ENCODE data around the gene OR2S2. TPM values are rescaled to one million over a fixed set of nuclear protein-coding genes. Genes with fewer than 3 reads are reported as not detected.

The OR2S2 gene
- total RNA-seq, 1 experiment from 2014 or later: not detected

DNA sequence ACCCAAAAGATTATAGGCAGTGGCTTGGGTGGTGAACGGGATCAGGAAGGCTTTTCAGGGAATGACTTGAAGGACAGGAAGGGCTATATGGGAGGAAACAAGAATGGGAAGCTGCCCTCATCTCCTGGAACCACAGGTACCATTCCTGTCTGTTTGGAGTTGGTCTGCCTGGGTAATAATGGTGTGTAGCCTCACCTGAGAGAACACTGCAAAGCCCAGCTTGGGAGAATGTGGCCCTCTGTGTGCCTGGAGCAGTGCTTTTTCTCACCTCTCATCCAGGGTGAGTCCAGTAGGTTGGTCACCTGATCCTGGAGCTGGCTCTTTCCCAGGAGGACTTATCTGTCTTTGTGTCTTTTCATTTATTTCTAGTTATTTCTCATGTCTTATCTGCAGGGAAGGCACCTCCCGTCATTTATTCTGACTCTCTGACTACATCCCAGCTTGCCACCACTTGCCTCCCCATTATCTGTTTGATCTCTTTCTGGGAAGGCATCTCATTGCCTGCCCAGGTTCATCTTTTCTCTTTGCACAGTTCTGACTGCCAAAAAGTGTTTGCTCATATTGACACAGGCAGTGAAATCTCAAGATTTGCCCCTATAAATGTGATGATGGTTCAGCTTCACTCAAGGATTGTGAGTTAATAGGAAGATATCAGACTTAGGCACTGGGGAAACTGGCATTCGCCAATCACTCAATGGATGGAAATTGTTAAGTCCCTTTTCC is 22.5 kb upstream of the OR2S2 start:
- H3K27me3 Mint-ChIP-seq (ENCODE audit: insufficient read depth, unreplicated experiment): peaks cover 18% of the 10 kb centered on the region
- H3K36me3 Mint-ChIP-seq (ENCODE audit: insufficient read depth, unreplicated experiment): no peaks in the 10 kb centered on the region
- Histone ChIP-seq H3K36me3 (ENCODE audit: control insufficient read depth, insufficient read depth, low read length) (no peaks in the 10 kb centered on the region), H3K4me3 (ENCODE audit: low read depth, low read length) (no peak overlapping the region), H3K4me1 (no peaks in the 10 kb centered on the region), H3K9me3 (no peaks in the 10 kb centered on the region), H3K27me3 (replicated peaks; ENCODE audit: control insufficient read depth, insufficient read depth, low read length) (no peaks in the 10 kb centered on the region)
- ChIA-PET CTCF (no interaction called here), POLR2A (no interaction called here)
- DNase-seq: no peak
- H3K9me3 Mint-ChIP-seq (ENCODE audit: unreplicated experiment): peaks cover 5% of the 10 kb centered on the region
- no TSS peak for BruUV-seq (replicated peaks)
- H3K27ac Mint-ChIP-seq (ENCODE audit: unreplicated experiment): no peak overlapping the region
- H3K4me3 Mint-ChIP-seq (ENCODE audit: unreplicated experiment): no peak overlapping the region
- TF ChIP-seq, protein P1, sequence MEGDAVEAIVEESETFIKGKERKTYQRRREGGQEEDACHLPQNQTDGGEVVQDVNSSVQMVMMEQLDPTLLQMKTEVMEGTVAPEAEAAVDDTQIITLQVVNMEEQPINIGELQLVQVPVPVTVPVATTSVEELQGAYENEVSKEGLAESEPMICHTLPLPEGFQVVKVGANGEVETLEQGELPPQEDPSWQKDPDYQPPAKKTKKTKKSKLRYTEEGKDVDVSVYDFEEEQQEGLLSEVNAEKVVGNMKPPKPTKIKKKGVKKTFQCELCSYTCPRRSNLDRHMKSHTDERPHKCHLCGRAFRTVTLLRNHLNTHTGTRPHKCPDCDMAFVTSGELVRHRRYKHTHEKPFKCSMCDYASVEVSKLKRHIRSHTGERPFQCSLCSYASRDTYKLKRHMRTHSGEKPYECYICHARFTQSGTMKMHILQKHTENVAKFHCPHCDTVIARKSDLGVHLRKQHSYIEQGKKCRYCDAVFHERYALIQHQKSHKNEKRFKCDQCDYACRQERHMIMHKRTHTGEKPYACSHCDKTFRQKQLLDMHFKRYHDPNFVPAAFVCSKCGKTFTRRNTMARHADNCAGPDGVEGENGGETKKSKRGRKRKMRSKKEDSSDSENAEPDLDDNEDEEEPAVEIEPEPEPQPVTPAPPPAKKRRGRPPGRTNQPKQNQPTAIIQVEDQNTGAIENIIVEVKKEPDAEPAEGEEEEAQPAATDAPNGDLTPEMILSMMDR (IDR thresholded peaks at IDR 0.05; ENCODE audit: insufficient read depth in 1 of 2, low read depth in 1 of 2, low read length in 1 of 2, severe bottlenecking in 1 of 2, unreplicated experiment in 1 of 2): no peak
- intact Hi-C loops (cut with micrococcal nuclease; ENCODE audit: unreplicated experiment): no loop called here
- no peaks in the 10 kb centered on the region for H3K4me1 Mint-ChIP-seq (ENCODE audit: low read depth, unreplicated experiment)

DNA sequence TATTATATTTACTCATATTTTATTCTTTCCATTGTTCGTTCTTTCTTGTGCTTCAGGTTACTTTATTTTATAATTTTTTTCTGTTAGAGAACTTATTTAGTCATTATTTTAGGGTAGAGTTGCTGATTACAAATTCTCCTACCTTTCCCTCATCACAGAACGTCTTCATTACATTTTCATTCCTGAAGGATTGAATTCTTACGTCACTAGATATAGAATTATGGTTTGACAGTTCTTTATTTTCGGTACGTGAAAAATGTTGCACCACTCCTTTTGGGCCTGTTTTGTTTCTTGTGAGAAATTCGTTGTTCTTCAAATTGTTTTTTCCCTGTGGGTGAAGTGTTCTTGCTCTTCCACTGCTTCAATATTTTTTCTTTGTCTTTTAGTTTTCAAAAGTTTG is 20.8 kb upstream of the OR2S2 start:
- H3K27me3 Mint-ChIP-seq (ENCODE audit: insufficient read depth, unreplicated experiment): peaks cover 13% of the 10 kb centered on the region
- POLR2A ChIA-PET: no interaction called here

DNA sequence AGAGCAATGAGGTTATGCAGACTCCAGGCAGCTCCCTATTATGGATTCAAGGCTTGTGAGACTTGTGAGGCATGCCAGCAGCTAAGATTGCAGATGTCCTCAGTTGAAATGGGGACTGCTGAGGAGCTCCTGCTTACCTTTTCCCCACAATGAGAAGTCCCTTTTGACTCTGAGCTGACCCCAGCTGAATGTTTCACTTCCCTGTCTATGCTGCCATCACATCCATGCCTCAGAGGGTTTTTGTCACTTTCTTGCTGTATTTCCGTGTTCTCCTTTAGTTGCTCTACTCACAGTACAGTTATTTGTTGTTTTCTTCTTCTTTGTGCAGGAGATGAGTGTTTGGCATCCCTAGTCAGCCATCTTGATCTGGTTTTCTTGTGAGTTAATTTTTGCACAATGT is 18.8 kb upstream of the OR2S2 start:
- ChIA-PET POLR2A (no interaction called here), CTCF (no interaction called here)
- H3K27me3 Mint-ChIP-seq (ENCODE audit: insufficient read depth, unreplicated experiment): peaks cover 12% of the 10 kb centered on the region
- no peak overlapping the region for H3K4me3 Mint-ChIP-seq (ENCODE audit: unreplicated experiment)
- no peaks in the 10 kb centered on the region for H3K27me3 ChIP-seq (replicated peaks; ENCODE audit: control insufficient read depth, insufficient read depth, low read length)
- H3K36me3 ChIP-seq (ENCODE audit: control insufficient read depth, insufficient read depth, low read length): no peaks in the 10 kb centered on the region
- H3K4me1 ChIP-seq: no peaks in the 10 kb centered on the region
- H3K9me3 Mint-ChIP-seq (ENCODE audit: unreplicated experiment): peaks cover 19% of the 10 kb centered on the region
- no peak for DNase-seq
- TF ChIP-seq, protein P1 (IDR thresholded peaks at IDR 0.05; ENCODE audit: insufficient read depth in 1 of 2, low read depth in 1 of 2, low read length in 1 of 2, severe bottlenecking in 1 of 2, unreplicated experiment in 1 of 2): no peak
- H3K4me1 Mint-ChIP-seq (ENCODE audit: low read depth, unreplicated experiment): no peaks in the 10 kb centered on the region
- 0 out of 2 replicates have a peak, but pooled peaks cover 9% of the 10 kb centered on the region for H3K9me3 ChIP-seq
- intact Hi-C loops (cut with micrococcal nuclease; ENCODE audit: unreplicated experiment): no loop called here
- H3K36me3 Mint-ChIP-seq (ENCODE audit: insufficient read depth, unreplicated experiment): no peaks in the 10 kb centered on the region
- no peak overlapping the region for H3K4me3 ChIP-seq (ENCODE audit: low read depth, low read length)
- BruUV-seq (replicated peaks): no TSS peak
- H3K27ac Mint-ChIP-seq (ENCODE audit: unreplicated experiment): no peak overlapping the region

More for the DNA sequence above, 20.8 kb upstream of the OR2S2 start:
- no peaks in the 10 kb centered on the region for H3K27me3 ChIP-seq (replicated peaks; ENCODE audit: control insufficient read depth, insufficient read depth, low read length)
- 0 out of 2 replicates have a peak, but pooled peaks cover 9% of the 10 kb centered on the region for H3K9me3 ChIP-seq
- intact Hi-C loops (cut with micrococcal nuclease; ENCODE audit: unreplicated experiment): no loop called here
- H3K4me3 ChIP-seq (ENCODE audit: low read depth, low read length): no peak overlapping the region
- Mint-ChIP-seq H3K9me3 (ENCODE audit: unreplicated experiment) (peaks cover 19% of the 10 kb centered on the region), H3K27ac (ENCODE audit: unreplicated experiment) (no peak overlapping the region), H3K36me3 (ENCODE audit: insufficient read depth, unreplicated experiment) (no peaks in the 10 kb centered on the region), H3K4me1 (ENCODE audit: low read depth, unreplicated experiment) (no peaks in the 10 kb centered on the region), H3K4me3 (ENCODE audit: unreplicated experiment) (no peak overlapping the region)
- no peaks in the 10 kb centered on the region for H3K4me1 ChIP-seq
- CTCF ChIA-PET: no interaction called here
- no TSS peak for BruUV-seq (replicated peaks)
- TF ChIP-seq, protein P1 (IDR thresholded peaks at IDR 0.05; ENCODE audit: insufficient read depth in 1 of 2, low read depth in 1 of 2, low read length in 1 of 2, severe bottlenecking in 1 of 2, unreplicated experiment in 1 of 2): no peak
- no peak for DNase-seq
- H3K36me3 ChIP-seq (ENCODE audit: control insufficient read depth, insufficient read depth, low read length): no peaks in the 10 kb centered on the region

Measured in Caco-2 (cell line).